Activated T-helper 17 cell treated with anti-CD3 and anti-CD28 coated beads, Interleukin-2, amount 50 U/mL, for 72 hours (primary cell): ENCODE results near the gene LY6G6C. TPM values are rescaled to one million over a fixed set of nuclear protein-coding genes. Genes with fewer than 3 reads are reported as not detected.
"Not testable (repeated sequence)": the region's sequence is repeated elsewhere in the genome, so short reads cannot be mapped to it uniquely, and the experiment has no call there.

Source experiments
- ATAC-seq: fragments of 150-1000 bp; cut with Tn5 transposase; replicated peaks from 2 replicates; pipeline ENCODE4 v1.10.0; 2021; ENCODE audit warnings: mild to moderate bottlenecking, moderate library complexity
- H3K27ac Mint-ChIP-seq: one replicate; pipeline ENCODE4 v1.8.0; 2022; ENCODE audit warnings: mixed read lengths
- H3K27me3 Mint-ChIP-seq: one replicate; pipeline ENCODE4 v1.8.0; 2022; ENCODE audit warnings: mixed read lengths
- H3K36me3 Mint-ChIP-seq: one replicate; pipeline ENCODE4 v1.8.0; 2022; ENCODE audit warnings: low read depth, mild to moderate bottlenecking, mixed read lengths
- H3K4me1 Mint-ChIP-seq: one replicate; pipeline ENCODE4 v1.8.0; 2022; ENCODE audit warnings: mixed read lengths
- H3K4me3 Mint-ChIP-seq: one replicate; pipeline ENCODE4 v1.8.0; 2022; ENCODE audit warnings: mild to moderate bottlenecking, mixed read lengths
- H3K9me3 Mint-ChIP-seq: one replicate; pipeline ENCODE4 v1.8.0; 2022; ENCODE audit warnings: mixed read lengths
- total RNA-seq, 2 donors: library from RNA; stranded (reverse); gene quantifications; one replicate each; pipeline ENCODE4 v1.2.3, GENCODE V29; 2022

Gene LY6G6C
- total RNA-seq, 2 donors from 2014 or later = 0.64 TPM; not detected in 1

DNA sequence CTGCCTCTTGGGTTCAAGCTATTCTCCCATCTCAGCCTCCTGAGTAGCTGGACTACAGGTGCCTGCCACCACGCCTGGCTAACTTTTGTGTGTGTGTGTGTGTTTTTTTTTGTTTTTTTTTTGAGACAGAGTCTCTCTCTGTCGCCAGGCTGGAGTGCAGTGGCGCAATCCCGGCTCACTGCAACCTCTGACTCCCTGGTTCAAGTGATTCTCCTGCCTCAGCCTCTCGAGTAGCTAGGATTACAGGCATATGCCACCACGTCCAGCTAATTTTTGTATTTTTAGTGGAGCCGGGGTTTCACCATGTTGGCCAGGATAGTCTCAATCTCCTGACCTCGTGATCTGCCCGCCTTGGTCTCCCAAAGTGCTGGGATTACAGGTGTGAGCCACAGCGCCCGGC, 12.4 kb downstream of the LY6G6C start:
- H3K27ac Mint-ChIP-seq, ATAC-seq, H3K4me3 Mint-ChIP-seq, H3K9me3 Mint-ChIP-seq, H3K36me3 Mint-ChIP-seq, H3K27me3 Mint-ChIP-seq, H3K4me1 Mint-ChIP-seq: not testable (repeated sequence)

DNA sequence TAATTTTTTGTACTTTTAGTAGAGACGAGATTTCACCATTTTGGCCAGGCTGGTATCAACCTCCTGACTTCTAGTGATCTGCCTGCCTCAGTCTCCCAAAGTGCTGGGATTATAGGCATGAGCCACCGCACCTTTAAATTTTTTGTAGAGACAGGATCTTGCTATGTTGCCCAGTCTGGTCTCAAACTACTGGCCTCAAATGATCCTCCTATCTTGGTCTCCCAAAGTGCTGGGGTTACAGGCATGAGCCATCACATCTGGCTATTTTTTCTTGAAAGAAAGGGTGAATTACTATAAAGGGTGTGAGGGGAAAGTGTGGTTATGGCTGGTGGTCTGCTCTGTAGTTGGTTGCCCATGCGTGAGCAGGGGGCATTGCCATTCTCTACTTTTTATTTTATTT, 13.3 kb downstream of the LY6G6C start:
- Mint-ChIP-seq H3K36me3 (no peaks in the 10 kb centered on the region), H3K4me3 (no peak overlapping the region), H3K9me3 (no peaks in the 10 kb centered on the region), H3K27ac (no peak overlapping the region), H3K27me3 (no peaks in the 10 kb centered on the region), H3K4me1 (peaks cover 9% of the 10 kb centered on the region)
- ATAC-seq = no peak

DNA sequence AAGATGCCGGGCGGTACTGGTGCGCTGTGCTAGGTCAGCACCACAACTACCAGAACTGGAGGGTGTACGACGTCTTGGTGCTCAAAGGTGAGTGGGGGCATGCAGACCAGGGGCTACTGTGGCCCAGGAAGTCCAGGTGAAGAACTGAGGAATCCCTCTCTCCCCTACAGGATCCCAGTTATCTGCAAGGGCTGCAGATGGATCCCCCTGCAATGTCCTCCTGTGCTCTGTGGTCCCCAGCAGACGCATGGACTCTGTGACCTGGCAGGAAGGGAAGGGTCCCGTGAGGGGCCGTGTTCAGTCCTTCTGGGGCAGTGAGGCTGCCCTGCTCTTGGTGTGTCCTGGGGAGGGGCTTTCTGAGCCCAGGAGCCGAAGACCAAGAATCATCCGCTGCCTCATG, 13.8 kb downstream of the LY6G6C start:
- Mint-ChIP-seq H3K27me3 (no peaks in the 10 kb centered on the region), H3K36me3 (no peaks in the 10 kb centered on the region), H3K9me3 (no peaks in the 10 kb centered on the region), H3K27ac (no peak overlapping the region), H3K4me3 (no peak overlapping the region), H3K4me1 (peaks cover 10% of the 10 kb centered on the region)
- ATAC-seq = no peak

DNA sequence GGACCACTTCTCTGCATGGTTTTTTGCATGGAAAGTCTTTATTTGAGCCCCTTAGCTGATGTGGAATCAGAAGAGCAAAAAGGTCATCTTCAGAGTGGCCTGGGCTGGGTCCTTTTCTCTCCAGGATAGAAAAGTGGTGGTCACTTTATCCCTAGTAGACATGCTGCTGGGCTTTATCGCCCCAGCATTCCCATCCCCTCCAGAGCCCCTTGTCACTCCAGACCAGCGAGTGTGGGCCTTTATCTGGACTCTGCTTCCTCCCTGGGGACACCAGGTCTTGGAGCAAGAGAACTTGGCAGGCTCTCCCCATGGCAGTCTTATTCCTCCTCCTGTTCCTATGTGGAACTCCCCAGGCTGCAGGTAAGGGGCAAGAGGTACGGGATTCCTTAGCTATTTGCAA, 14.9 kb downstream of the LY6G6C start, which contains the start of gene LY6G6F:
LY6G6F (plus strand) TSS at position 268 of the 400 bp plus-strand sequence; CDS start at position 309, 41 bp downstream.
- no peak for ATAC-seq
- Mint-ChIP-seq H3K9me3 (no peaks in the 10 kb centered on the region), H3K27me3 (no peaks in the 10 kb centered on the region), H3K4me1 (peaks cover 11% of the 10 kb centered on the region), H3K4me3 (no peak within 1 kb of the TSS), H3K27ac (no peak within 1 kb of the TSS), H3K36me3 (no peaks in the 10 kb centered on the region)

DNA sequence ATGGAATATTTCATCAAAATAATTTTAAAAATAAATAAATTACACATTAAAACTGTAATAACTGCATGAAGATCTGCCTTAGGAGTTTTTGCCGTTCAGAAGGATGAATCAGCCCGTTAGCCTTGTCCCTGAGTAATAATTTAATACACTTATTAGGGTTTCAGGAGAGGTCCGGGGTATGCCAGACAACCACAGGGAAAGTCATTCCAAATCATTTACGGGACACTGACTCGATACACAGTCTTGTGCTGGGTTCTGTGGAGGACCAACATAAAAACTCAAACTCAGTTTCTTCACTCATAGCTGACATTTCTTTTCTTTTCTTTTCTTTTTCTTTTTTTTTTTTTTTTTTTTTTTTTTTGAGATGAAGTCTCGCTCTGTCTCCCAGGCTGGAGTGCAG, 15.6 kb downstream of the LY6G6C start:
- H3K9me3 Mint-ChIP-seq = no peaks in the 10 kb centered on the region
- H3K4me1 Mint-ChIP-seq = peaks cover 17% of the 10 kb centered on the region
- H3K4me3 Mint-ChIP-seq = no peak overlapping the region
- no peak for ATAC-seq
- peaks cover 5% of the 10 kb centered on the region for H3K36me3 Mint-ChIP-seq
- H3K27me3 Mint-ChIP-seq = no peaks in the 10 kb centered on the region
- H3K27ac Mint-ChIP-seq = no peak overlapping the region

DNA sequence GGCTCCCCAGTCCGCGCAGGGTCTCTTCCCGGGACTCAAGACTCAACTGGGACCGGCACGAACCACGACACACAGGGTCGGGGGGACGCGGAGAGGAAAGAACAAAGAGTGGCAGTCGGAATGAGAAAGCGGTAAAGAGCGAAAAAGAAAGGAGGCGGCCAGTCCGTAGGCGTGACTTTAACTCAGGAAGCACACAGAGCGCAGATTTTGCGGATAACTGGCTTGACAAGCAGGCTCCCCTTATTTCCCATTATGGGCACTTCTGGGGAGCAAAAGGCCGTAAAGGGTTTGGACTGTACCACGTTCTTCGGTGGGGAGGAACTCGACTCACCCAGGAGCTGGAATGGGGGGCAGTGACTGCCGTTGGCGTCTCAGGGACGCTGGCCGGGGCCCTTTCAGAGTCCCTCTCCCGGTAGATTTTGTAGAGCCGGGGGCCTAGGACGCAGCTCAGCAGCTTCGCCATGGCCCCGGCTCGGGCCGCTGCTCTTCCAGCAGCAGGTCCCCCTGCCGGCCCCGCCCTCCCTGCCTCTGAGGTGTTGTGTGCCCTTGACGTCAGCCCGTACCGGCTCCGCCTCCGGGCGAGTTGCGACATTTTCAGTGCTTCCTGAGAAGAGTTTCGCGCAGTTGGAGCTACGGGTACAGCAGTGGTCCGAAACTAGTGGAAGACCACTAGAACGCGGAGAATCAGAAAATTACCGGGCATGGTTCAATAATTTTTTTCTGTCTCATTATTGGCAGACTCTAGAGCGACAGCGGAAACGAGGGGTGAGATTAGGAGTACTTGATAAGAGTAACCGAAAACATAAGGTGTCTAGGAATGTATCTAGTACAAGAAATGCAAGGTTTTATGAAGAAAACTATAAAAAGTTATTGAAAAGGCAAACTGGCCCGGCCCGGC, 18.5 kb downstream of the LY6G6C start, which contains the start of gene ABHD16A:
ABHD16A (minus strand) TSS at position 506 of the 898 bp plus-strand sequence; CDS start at position 463, 43 bp downstream.
- Mint-ChIP-seq H3K27me3 (no peaks in the 10 kb centered on the region), H3K27ac (peak within 1 kb of the TSS; percentile 98), H3K9me3 (no peaks in the 10 kb centered on the region), H3K36me3 (peaks cover 32% of the 10 kb centered on the region), H3K4me1 (peaks cover 14% of the 10 kb centered on the region), H3K4me3 (peak within 1 kb of the TSS; percentile 98)
- ATAC-seq = peak; percentile 97

DNA sequence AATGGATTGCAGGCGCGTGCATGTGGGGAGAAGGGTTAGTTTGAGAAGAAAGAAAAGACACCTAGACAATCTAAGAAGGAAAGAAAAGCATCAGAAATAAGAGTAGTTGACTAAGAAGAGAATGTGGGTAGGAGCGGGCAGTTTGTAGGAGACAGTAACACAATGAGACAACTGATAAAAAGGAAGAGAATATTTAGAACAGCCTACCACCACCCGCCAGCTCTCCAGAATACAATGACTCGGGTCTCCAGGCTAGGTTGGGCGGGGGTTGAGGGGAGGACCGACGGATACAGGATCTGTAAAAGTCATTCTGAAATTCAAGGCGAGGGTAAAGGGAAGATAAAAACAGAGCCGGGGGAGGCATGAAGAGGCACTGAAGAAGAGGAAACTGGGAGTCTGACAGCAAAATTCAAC, 19.1 kb downstream of the LY6G6C start:
- H3K36me3 Mint-ChIP-seq = peaks cover 38% of the 10 kb centered on the region
- H3K27me3 Mint-ChIP-seq = no peaks in the 10 kb centered on the region
- no peaks in the 10 kb centered on the region for H3K9me3 Mint-ChIP-seq
- peak overlapping the region; percentile 98 for H3K27ac Mint-ChIP-seq
- ATAC-seq = peak; percentile 25
- H3K4me1 Mint-ChIP-seq = peaks cover 20% of the 10 kb centered on the region
- H3K4me3 Mint-ChIP-seq = peak overlapping the region; percentile 98

- peaks cover 24% of the 10 kb centered on the region for H3K4me1 Mint-ChIP-seq
These were observed 19.7 kb downstream of the LY6G6C start for GRCh38 chr6:31701666-31702404.

GRCh38 chr6:31700740-31701401, 20.7 kb downstream of the LY6G6C start:
- Mint-ChIP-seq H3K9me3 (no peaks in the 10 kb centered on the region), H3K36me3 (peaks cover 54% of the 10 kb centered on the region), H3K27ac (peak overlapping the region; percentile 98), H3K27me3 (no peaks in the 10 kb centered on the region), H3K4me1 (peaks cover 24% of the 10 kb centered on the region), H3K4me3 (peak overlapping the region; percentile 98)
- ATAC-seq = no peak

More at GRCh38 chr6:31701666-31702404, 19.7 kb downstream of the LY6G6C start:
- peak overlapping the region; percentile 98 for H3K27ac Mint-ChIP-seq
- no peaks in the 10 kb centered on the region for H3K27me3 Mint-ChIP-seq
- H3K9me3 Mint-ChIP-seq = no peaks in the 10 kb centered on the region
- ATAC-seq = no peak
- H3K36me3 Mint-ChIP-seq = peaks cover 44% of the 10 kb centered on the region
- H3K4me3 Mint-ChIP-seq = peak overlapping the region; percentile 98

- Mint-ChIP-seq H3K9me3 (no peaks in the 10 kb centered on the region), H3K36me3 (peaks cover 86% of the 10 kb centered on the region), H3K27ac (peak overlapping the region; percentile 62), H3K4me1 (peaks cover 19% of the 10 kb centered on the region), H3K4me3 (peak overlapping the region; percentile 36), H3K27me3 (no peaks in the 10 kb centered on the region)
- ATAC-seq = peak; percentile 87
These were observed 24.0 kb downstream of the LY6G6C start for GRCh38 chr6:31697555-31697954.

- no peak for ATAC-seq
- Mint-ChIP-seq H3K27me3 (no peaks in the 10 kb centered on the region), H3K4me3 (no peak overlapping the region), H3K36me3 (peaks cover 94% of the 10 kb centered on the region), H3K9me3 (no peaks in the 10 kb centered on the region), H3K27ac (no peak overlapping the region), H3K4me1 (peaks cover 10% of the 10 kb centered on the region)
These were observed 28.0 kb downstream of the LY6G6C start for GRCh38 chr6:31693535-31693934.

- H3K27ac Mint-ChIP-seq = no peak overlapping the region
- H3K27me3 Mint-ChIP-seq = no peaks in the 10 kb centered on the region
- H3K9me3 Mint-ChIP-seq = no peaks in the 10 kb centered on the region
- no peak for ATAC-seq
- no peak overlapping the region for H3K4me3 Mint-ChIP-seq
- peaks cover 95% of the 10 kb centered on the region for H3K36me3 Mint-ChIP-seq
- peaks cover 8% of the 10 kb centered on the region for H3K4me1 Mint-ChIP-seq
These were observed 28.7 kb downstream of the LY6G6C start for GRCh38 chr6:31692886-31693285.

DNA sequence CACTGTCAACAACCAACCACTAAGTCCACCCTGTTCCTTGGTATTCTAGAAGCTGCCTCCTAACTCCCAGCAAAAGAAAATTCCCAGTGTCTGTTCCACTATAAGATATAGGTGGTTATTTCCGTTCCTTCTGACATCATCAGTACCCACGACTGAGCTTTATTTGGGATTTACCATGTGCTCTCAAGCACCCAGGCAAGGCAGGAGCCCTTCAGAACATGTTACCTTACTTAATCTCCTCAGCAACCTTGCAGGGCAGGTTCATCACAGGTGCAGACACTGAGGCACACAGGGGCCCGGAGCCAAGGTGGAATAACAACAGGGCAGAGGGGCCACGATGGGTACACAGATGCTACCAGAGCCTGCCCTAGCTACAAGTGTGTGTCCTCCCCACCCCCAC, 29.2 kb downstream of the LY6G6C start:
- Mint-ChIP-seq H3K27ac (no peak overlapping the region), H3K4me3 (no peak overlapping the region), H3K36me3 (peaks cover 95% of the 10 kb centered on the region), H3K27me3 (no peaks in the 10 kb centered on the region), H3K9me3 (no peaks in the 10 kb centered on the region), H3K4me1 (peaks cover 3% of the 10 kb centered on the region)
- no peak for ATAC-seq

- H3K9me3 Mint-ChIP-seq = no peaks in the 10 kb centered on the region
- H3K4me1 Mint-ChIP-seq = no peaks in the 10 kb centered on the region
- no peak for ATAC-seq
- H3K27ac Mint-ChIP-seq = no peak overlapping the region
- peaks cover 92% of the 10 kb centered on the region for H3K36me3 Mint-ChIP-seq
- H3K4me3 Mint-ChIP-seq = no peak overlapping the region
- H3K27me3 Mint-ChIP-seq = no peaks in the 10 kb centered on the region
These were observed 29.9 kb downstream of the LY6G6C start for GRCh38 chr6:31691564-31692108.
